ENCODE measurements around the gene ADCY9. TPM values are rescaled to one million over a fixed set of nuclear protein-coding genes. Genes with fewer than 3 reads are reported as not detected.

Gene ADCY9
- total and polyA plus RNA-seq, 2 experiments from 2014 or later: 2.2 to 18.3 TPM

- TF ChIP-seq ZNF462 (CRISPR knock-in tag; IDR thresholded peaks at IDR 0.05) (no peak), POLR2AphosphoS5 (IDR thresholded peaks at IDR 0.05; ENCODE audit: low read depth) (no peak), ZNF114 (CRISPR knock-in tag; IDR thresholded peaks at IDR 0.05) (no peak)
Observed at GRCh38 chr16:3957344-3957980, 158.8 kb downstream of the ADCY9 start (continued).

- Histone ChIP-seq H3K9me2 (ENCODE audit: insufficient read depth) (no peaks in the 10 kb centered on the region), H3K4me3 (no peak overlapping the region), H3K36me3 (ENCODE audit: insufficient read depth) (no peaks in the 10 kb centered on the region), H3K27me3 (ENCODE audit: insufficient read depth) (no peaks in the 10 kb centered on the region), H3K4me1 (ENCODE audit: insufficient read depth) (peaks cover 5% of the 10 kb centered on the region), H3K79me2 (replicated peaks; ENCODE audit: insufficient read depth) (no peaks in the 10 kb centered on the region), H3K27ac (ENCODE audit: low read depth) (no peak overlapping the region), H2AFZ (no peak overlapping the region), H3K4me2 (no peak overlapping the region), H4K20me1 (replicated peaks; ENCODE audit: insufficient read depth) (no peaks in the 10 kb centered on the region), H3F3A (replicated peaks; ENCODE audit: low read depth) (0 out of 2 replicates have a peak, but pooled peaks cover 7% of the 10 kb centered on the region)
- Mint-ChIP-seq H3K27ac (no peak overlapping the region), H3K4me3 (no peak overlapping the region), H3K4me1 (peaks cover 10% of the 10 kb centered on the region; the same call in 2 of the 3 replicates), H3K9me3 (no peaks in the 10 kb centered on the region), H3K27me3 (ENCODE audit: insufficient read depth, low read depth, poor library complexity) (peaks cover 4% of the 10 kb centered on the region), H3K36me3 (ENCODE audit: low read depth) (no peaks in the 10 kb centered on the region)
- ATAC-seq (peak; percentile 41), DNase-seq (ENCODE audit: low spot score) (no peak)
- TF ChIP-seq CREB1 (CRISPR knock-in tag; IDR thresholded peaks at IDR 0.05; ENCODE audit: low read depth) (no peak), CTCF (conservative IDR thresholded peaks at IDR 0.05; ENCODE audit: low read depth in 2 of 2) (peak in 1 of 2 experiments; percentile 15; a peak in 1 of 4 replicates), ZNF331 (CRISPR knock-in tag; IDR thresholded peaks at IDR 0.05; ENCODE audit: low read depth) (no peak), ETS1 (IDR thresholded peaks at IDR 0.05) (no peak), EZH2 (IDR thresholded peaks at IDR 0.05; ENCODE audit: low read depth, unreplicated experiment) (no peak), EZH2phosphoT487 (IDR thresholded peaks at IDR 0.05; ENCODE audit: unreplicated experiment) (no peak), JUNB (IDR thresholded peaks at IDR 0.05; ENCODE audit: unreplicated experiment) (no peak)
Observed at GRCh38 chr16:3954411-3954921, 161.8 kb downstream of the ADCY9 start.

Measured in GM23338 (cell line).